GM12875 (cell line): Measurements from ENCODE around the gene MIGA2.
A peak's percentile ranks its signal among the peaks of the same experiment; 100 is the strongest.

Experiments used
- H3K4me3 ChIP-seq: one replicate; pipeline ENCODE4 v1.5.1; 2011; ENCODE audit warnings: low read depth, low read length, control low read depth
- TF ChIP-seq, protein P1 (sequence below): IDR thresholded peaks from 2 replicates; pipeline ENCODE4 v1.5.1; 2011; ENCODE audit warnings: low read depth, mild to moderate bottlenecking, control low read depth, inconsistent platforms, low read length, moderate library complexity, borderline replicate concordance; ENCODE audit not compliant: insufficient read depth

The MIGA2 gene

GRCh38 chr9:129021091-129021490, 15.3 kb upstream of the MIGA2 start:
- H3K4me3 ChIP-seq, result no peak overlapping the region
- TF ChIP-seq, protein P1, sequence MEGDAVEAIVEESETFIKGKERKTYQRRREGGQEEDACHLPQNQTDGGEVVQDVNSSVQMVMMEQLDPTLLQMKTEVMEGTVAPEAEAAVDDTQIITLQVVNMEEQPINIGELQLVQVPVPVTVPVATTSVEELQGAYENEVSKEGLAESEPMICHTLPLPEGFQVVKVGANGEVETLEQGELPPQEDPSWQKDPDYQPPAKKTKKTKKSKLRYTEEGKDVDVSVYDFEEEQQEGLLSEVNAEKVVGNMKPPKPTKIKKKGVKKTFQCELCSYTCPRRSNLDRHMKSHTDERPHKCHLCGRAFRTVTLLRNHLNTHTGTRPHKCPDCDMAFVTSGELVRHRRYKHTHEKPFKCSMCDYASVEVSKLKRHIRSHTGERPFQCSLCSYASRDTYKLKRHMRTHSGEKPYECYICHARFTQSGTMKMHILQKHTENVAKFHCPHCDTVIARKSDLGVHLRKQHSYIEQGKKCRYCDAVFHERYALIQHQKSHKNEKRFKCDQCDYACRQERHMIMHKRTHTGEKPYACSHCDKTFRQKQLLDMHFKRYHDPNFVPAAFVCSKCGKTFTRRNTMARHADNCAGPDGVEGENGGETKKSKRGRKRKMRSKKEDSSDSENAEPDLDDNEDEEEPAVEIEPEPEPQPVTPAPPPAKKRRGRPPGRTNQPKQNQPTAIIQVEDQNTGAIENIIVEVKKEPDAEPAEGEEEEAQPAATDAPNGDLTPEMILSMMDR, result no peak

DNA sequence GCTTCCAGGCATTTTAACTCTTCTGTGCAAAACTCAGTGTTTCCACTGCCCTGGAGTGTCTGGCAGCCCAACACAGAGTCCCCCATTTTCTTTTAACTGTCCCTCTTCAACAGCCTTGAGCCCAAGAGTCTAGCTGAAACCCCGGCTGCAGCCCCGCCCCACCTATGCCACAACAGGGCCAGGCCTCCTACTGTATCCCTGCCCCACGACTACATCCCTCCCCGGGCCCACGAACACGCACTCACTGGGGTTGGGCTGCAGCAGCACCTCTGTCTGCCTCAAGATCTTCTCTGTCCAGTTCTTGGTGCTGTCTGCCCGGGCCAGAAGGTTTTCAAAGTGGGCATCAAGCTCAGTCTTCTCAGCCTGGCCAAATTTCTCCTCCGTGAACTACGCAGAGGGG, 14.4 kb upstream of the MIGA2 start:
- TF ChIP-seq, protein P1, result no peak
- H3K4me3 ChIP-seq, result no peak overlapping the region

DNA sequence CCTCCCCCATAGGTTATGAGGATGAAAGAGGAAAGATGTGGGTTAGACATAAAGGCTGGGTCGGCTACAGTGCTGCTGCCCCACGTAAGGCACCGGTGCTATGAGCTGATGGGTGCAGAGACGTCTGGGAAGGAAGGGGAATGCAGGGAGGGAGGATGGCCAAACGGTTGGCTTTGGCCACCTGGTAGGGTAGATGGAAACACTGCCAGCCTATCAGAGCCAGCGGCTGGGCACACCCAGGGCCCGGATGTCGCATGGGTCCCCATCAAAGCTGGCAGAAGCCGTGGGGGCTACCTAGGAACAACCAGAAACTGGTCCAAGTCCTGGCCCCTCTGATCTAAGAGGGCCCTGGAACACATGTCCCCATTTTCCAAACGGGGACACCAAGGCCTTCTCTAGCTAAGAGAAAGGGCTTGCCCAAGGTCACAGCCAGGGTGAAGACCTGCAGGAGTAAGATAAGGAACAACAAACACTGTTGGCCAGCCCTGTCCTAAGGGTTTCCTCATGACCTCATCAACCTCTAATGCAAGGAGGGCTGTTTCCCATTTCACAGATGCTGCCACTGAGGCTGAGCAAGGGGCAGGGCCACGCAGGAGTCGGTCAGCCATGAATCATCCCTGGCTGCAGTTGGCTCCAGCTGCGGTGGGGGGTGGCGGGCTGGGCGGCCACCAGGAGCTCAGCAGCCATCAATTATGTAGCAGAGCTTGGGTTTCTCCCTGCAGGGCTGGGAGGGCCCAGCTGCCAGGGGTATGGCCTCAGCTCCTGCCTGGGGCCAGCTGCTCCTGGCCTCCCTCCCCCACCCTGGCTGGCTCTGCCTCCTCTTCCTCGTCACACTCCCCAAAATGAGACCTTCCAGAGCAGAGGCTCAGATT, 13.2 kb upstream of the MIGA2 start:
- TF ChIP-seq, protein P1, result no peak
- H3K4me3 ChIP-seq, result no peak overlapping the region

- no peak overlapping the region for H3K4me3 ChIP-seq
These were observed 12.6 kb upstream of the MIGA2 start for GRCh38 chr9:129023908-129024233.

DNA sequence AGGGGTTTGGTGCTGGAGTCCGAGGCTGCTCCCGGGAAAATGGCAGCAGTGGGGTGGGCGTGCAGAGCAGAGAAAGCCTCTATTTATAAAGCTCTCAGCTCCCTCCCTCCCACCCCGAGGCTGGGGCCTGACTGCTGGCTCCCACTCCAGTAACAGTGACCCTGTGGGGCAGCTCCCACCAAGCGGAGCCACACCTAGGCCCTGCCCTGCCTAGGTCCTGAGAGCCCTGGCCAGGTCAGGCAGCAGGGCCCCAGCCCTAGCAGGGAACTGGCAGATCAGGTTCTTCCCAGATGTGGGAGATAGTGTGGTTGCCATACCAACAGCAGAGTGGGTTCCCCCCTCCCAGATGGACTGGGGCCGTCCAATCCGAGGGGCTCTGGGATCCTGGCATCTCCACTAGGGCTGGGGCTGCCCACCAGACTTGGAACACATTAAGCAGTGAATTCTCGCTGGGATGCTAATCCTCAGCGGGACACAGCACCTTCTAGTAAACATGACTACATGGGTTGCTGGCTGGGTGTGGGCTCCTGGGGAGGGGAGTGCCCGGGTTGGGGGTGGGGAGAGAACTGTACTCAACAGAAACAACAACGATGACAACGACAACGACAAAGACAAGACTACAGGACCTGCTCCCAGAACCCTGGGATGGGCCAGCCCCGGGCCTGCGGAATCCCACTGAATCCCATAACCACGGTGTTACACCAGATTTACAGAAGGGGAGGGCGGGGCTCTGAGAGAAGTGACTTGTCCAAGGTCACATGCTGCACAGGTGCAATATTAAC, 9.8 kb upstream of the MIGA2 start:
- TF ChIP-seq, protein P1, result no peak
- peak overlapping the region; percentile 86 for H3K4me3 ChIP-seq

More at GRCh38 chr9:129023908-129024233, 12.6 kb upstream of the MIGA2 start:
- TF ChIP-seq, protein P1, result no peak

- H3K4me3 ChIP-seq, result peak overlapping the region; percentile 86
- TF ChIP-seq, protein P1, result no peak
These were observed 9.2 kb upstream of the MIGA2 start for GRCh38 chr9:129027224-129027684.
